PFSK-1 (cell line): ENCODE data around the gene IL15.

Experiments
- FOXP2 ChIP-seq: optimal IDR thresholded peaks from 2 replicates; pipeline ENCODE3; 2011; ENCODE audit warnings: borderline replicate concordance, control low read depth, inconsistent platforms; ENCODE audit not compliant: insufficient read depth; ENCODE audit errors: extremely low read length, extremely low read depth
- POLR2AphosphoS5 ChIP-seq: IDR thresholded peaks from 2 replicates; pipeline ENCODE4 v1.6.1; 2012; ENCODE audit warnings: low read depth, mild to moderate bottlenecking, control low read depth, low read length, moderate library complexity
- SIN3A ChIP-seq: IDR thresholded peaks from 2 replicates; pipeline ENCODE4 v1.6.1; 2012; ENCODE audit warnings: mild to moderate bottlenecking, low read length, moderate library complexity, borderline replicate concordance; ENCODE audit not compliant: insufficient read depth
- TAF1 ChIP-seq: IDR thresholded peaks from 2 replicates; pipeline ENCODE4 v1.6.1; 2012; ENCODE audit warnings: low read length, control low read depth, borderline replicate concordance; ENCODE audit not compliant: insufficient read depth
- TF ChIP-seq, protein P1 (sequence below), 2 experiments: IDR thresholded peaks; 2 replicates each; pipeline versions ENCODE4 v1.6.1 to v1.8.0; 2011 to 2012; ENCODE audit warnings: low read depth in 2 of 2, low read length in 2 of 2, control low read depth in 1 of 2, inconsistent platforms in 1 of 2, mild to moderate bottlenecking in 1 of 2, moderate library complexity in 1 of 2; ENCODE audit not compliant: insufficient read depth in 1 of 2

IL15 gene

GRCh38 chr4:141686146-141686775 lies 49.9 kb downstream of the IL15 start:
- TF ChIP-seq TAF1 (no peak), POLR2AphosphoS5 (no peak), FOXP2 (no peak), SIN3A (no peak)
- TF ChIP-seq, protein P1, sequence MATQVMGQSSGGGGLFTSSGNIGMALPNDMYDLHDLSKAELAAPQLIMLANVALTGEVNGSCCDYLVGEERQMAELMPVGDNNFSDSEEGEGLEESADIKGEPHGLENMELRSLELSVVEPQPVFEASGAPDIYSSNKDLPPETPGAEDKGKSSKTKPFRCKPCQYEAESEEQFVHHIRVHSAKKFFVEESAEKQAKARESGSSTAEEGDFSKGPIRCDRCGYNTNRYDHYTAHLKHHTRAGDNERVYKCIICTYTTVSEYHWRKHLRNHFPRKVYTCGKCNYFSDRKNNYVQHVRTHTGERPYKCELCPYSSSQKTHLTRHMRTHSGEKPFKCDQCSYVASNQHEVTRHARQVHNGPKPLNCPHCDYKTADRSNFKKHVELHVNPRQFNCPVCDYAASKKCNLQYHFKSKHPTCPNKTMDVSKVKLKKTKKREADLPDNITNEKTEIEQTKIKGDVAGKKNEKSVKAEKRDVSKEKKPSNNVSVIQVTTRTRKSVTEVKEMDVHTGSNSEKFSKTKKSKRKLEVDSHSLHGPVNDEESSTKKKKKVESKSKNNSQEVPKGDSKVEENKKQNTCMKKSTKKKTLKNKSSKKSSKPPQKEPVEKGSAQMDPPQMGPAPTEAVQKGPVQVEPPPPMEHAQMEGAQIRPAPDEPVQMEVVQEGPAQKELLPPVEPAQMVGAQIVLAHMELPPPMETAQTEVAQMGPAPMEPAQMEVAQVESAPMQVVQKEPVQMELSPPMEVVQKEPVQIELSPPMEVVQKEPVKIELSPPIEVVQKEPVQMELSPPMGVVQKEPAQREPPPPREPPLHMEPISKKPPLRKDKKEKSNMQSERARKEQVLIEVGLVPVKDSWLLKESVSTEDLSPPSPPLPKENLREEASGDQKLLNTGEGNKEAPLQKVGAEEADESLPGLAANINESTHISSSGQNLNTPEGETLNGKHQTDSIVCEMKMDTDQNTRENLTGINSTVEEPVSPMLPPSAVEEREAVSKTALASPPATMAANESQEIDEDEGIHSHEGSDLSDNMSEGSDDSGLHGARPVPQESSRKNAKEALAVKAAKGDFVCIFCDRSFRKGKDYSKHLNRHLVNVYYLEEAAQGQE (IDR thresholded peaks at IDR 0.05; ENCODE audit: insufficient read depth in 1 of 2, low read depth in 2 of 2, low read length in 2 of 2) = no peak

- TF ChIP-seq SIN3A (no peak), TAF1 (no peak), POLR2AphosphoS5 (no peak), FOXP2 (no peak)
- TF ChIP-seq, protein P1 (IDR thresholded peaks at IDR 0.05; ENCODE audit: insufficient read depth in 1 of 2, low read depth in 2 of 2, low read length in 2 of 2) = no peak
These were observed 50.5 kb downstream of the IL15 start for GRCh38 chr4:141686879-141687278.

GRCh38 chr4:141692081-141692480 lies 55.7 kb downstream of the IL15 start:
- TF ChIP-seq SIN3A = no peak
- TF ChIP-seq POLR2AphosphoS5 = no peak
- TF ChIP-seq TAF1 = no peak
- TF ChIP-seq FOXP2 = no peak
- TF ChIP-seq, protein P1 (IDR thresholded peaks at IDR 0.05; ENCODE audit: insufficient read depth in 1 of 2, low read depth in 2 of 2, low read length in 2 of 2) = no peak

DNA sequence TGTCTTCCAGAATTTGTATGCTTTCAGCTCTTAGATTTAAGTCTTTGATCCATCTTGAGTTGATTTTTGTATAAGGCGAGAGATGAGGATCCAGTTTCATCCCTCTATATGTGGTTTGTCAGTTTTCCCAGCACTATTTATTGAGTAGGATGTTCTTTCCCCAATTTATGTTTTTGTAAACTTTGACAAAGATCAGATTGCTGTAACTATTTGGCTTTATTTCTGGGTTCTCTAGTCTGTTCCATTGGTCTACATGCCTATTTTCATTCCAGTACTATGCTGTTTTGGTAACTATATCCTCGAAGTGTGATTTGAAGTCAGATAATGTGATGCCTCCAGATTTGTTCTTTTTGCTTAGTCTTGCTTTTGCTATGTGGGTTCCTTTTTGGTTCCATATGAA lies 60.7 kb downstream of the IL15 start:
- TF ChIP-seq POLR2AphosphoS5 (no peak), TAF1 (no peak), FOXP2 (no peak), SIN3A (no peak)
- TF ChIP-seq, protein P1 (IDR thresholded peaks at IDR 0.05; ENCODE audit: insufficient read depth in 1 of 2, low read depth in 2 of 2, low read length in 2 of 2) = no peak
